ENCODE data around the gene PPP1R14C. TPM values are rescaled to one million over a fixed set of nuclear protein-coding genes. Genes with fewer than 3 reads are reported as not detected.

Gene PPP1R14C
- total RNA-seq, 2 donors from 2014 or later = 0.73 TPM; not detected in 1

- H3K4me3 Mint-ChIP-seq = no peak overlapping the region
- H3K27ac Mint-ChIP-seq = no peak overlapping the region
- ATAC-seq (no peak), DNase-seq (ENCODE audit: low spot score) (no peak)
- peaks cover 7 to 11% of the 10 kb centered on the region in 2 donors for H3K4me1 Mint-ChIP-seq (ENCODE audit: low read depth in 2 of 2)
- no peaks in the 10 kb centered on the region for H3K36me3 Mint-ChIP-seq
- no peaks in the 10 kb centered on the region for H3K9me3 Mint-ChIP-seq
- peaks cover 27 to 46% of the 10 kb centered on the region in 2 donors for H3K27me3 Mint-ChIP-seq
Observed at GRCh38 chr6:150276937-150277742, 134.3 kb downstream of the PPP1R14C start.

GRCh38 chr6:150279533-150279932 is 136.7 kb downstream of the PPP1R14C start:
- no peaks in the 10 kb centered on the region for H3K36me3 Mint-ChIP-seq
- no peaks in the 10 kb centered on the region for H3K4me1 Mint-ChIP-seq (ENCODE audit: low read depth in 2 of 2)
- H3K9me3 Mint-ChIP-seq = peaks cover 3% of the 10 kb centered on the region
- no peak for ATAC-seq
- no peak overlapping the region for H3K4me3 Mint-ChIP-seq
- peaks cover 24 to 46% of the 10 kb centered on the region in 2 donors for H3K27me3 Mint-ChIP-seq
- no peak overlapping the region for H3K27ac Mint-ChIP-seq
- no peak for DNase-seq (ENCODE audit: low spot score)

GRCh38 chr6:150280703-150281102 is 137.9 kb downstream of the PPP1R14C start:
- no peak overlapping the region for H3K4me3 Mint-ChIP-seq
- no peaks in the 10 kb centered on the region for H3K36me3 Mint-ChIP-seq
- ATAC-seq (no peak), DNase-seq (ENCODE audit: low spot score) (no peak)
- no peak overlapping the region for H3K27ac Mint-ChIP-seq
- H3K4me1 Mint-ChIP-seq (ENCODE audit: low read depth in 2 of 2) = no peaks in the 10 kb centered on the region
- H3K27me3 Mint-ChIP-seq = peaks cover 26 to 49% of the 10 kb centered on the region in 2 donors
- H3K9me3 Mint-ChIP-seq = peaks cover 3% of the 10 kb centered on the region

GRCh38 chr6:150281767-150282166 is 138.9 kb downstream of the PPP1R14C start:
- no peaks in the 10 kb centered on the region for H3K4me1 Mint-ChIP-seq (ENCODE audit: low read depth in 2 of 2)
- no peak overlapping the region for H3K4me3 Mint-ChIP-seq
- peaks cover 32 to 52% of the 10 kb centered on the region in 2 donors for H3K27me3 Mint-ChIP-seq
- H3K27ac Mint-ChIP-seq = no peak overlapping the region
- H3K36me3 Mint-ChIP-seq = no peaks in the 10 kb centered on the region
- peaks cover 3% of the 10 kb centered on the region for H3K9me3 Mint-ChIP-seq
- DNase-seq (ENCODE audit: low spot score) (no peak), ATAC-seq (no peak)

GRCh38 chr6:150282806-150283205 is 140.0 kb downstream of the PPP1R14C start:
- Mint-ChIP-seq H3K27ac (no peak overlapping the region), H3K36me3 (no peaks in the 10 kb centered on the region), H3K4me1 (ENCODE audit: low read depth in 2 of 2) (no peaks in the 10 kb centered on the region), H3K27me3 (peaks cover 33 to 55% of the 10 kb centered on the region in 2 donors), H3K9me3 (peaks cover 3% of the 10 kb centered on the region), H3K4me3 (no peak overlapping the region)
- ATAC-seq = peak in 1 of 2 donors; percentile 36
- DNase-seq (ENCODE audit: low spot score) = no peak

GRCh38 chr6:150286460-150286859 is 143.6 kb downstream of the PPP1R14C start:
- no peaks in the 10 kb centered on the region for H3K4me1 Mint-ChIP-seq (ENCODE audit: low read depth in 2 of 2)
- ATAC-seq (no peak), DNase-seq (ENCODE audit: low spot score) (no peak)
- H3K36me3 Mint-ChIP-seq = no peaks in the 10 kb centered on the region
- H3K4me3 Mint-ChIP-seq = no peak overlapping the region
- H3K27me3 Mint-ChIP-seq = peaks cover 30 to 45% of the 10 kb centered on the region in 2 donors
- no peak overlapping the region for H3K27ac Mint-ChIP-seq
- peaks cover 3% of the 10 kb centered on the region for H3K9me3 Mint-ChIP-seq

GRCh38 chr6:150286912-150287311 is 144.1 kb downstream of the PPP1R14C start:
- DNase-seq (ENCODE audit: low spot score) (no peak), ATAC-seq (no peak)
- Mint-ChIP-seq H3K9me3 (peaks cover 3% of the 10 kb centered on the region), H3K4me1 (ENCODE audit: low read depth in 2 of 2) (no peaks in the 10 kb centered on the region), H3K27me3 (peaks cover 30 to 45% of the 10 kb centered on the region in 2 donors), H3K4me3 (no peak overlapping the region), H3K27ac (no peak overlapping the region), H3K36me3 (no peaks in the 10 kb centered on the region)

- Mint-ChIP-seq H3K4me1 (ENCODE audit: low read depth in 2 of 2) (no peaks in the 10 kb centered on the region), H3K4me3 (no peak overlapping the region), H3K36me3 (no peaks in the 10 kb centered on the region), H3K27me3 (peaks cover 27 to 35% of the 10 kb centered on the region in 2 donors), H3K9me3 (no peaks in the 10 kb centered on the region), H3K27ac (no peak overlapping the region)
- ATAC-seq (no peak), DNase-seq (ENCODE audit: low spot score) (no peak)
Observed at GRCh38 chr6:150288456-150288855, 145.6 kb downstream of the PPP1R14C start.

- Mint-ChIP-seq H3K27me3 (peaks cover 25 to 31% of the 10 kb centered on the region in 2 donors), H3K4me1 (ENCODE audit: low read depth in 2 of 2) (no peaks in the 10 kb centered on the region), H3K4me3 (no peak overlapping the region), H3K27ac (no peak overlapping the region), H3K36me3 (no peaks in the 10 kb centered on the region), H3K9me3 (no peaks in the 10 kb centered on the region)
- DNase-seq (ENCODE audit: low spot score) (no peak), ATAC-seq (no peak)
Observed at GRCh38 chr6:150289454-150290071, 146.7 kb downstream of the PPP1R14C start.

- Mint-ChIP-seq H3K36me3 (no peaks in the 10 kb centered on the region), H3K4me1 (ENCODE audit: low read depth in 2 of 2) (no peaks in the 10 kb centered on the region), H3K9me3 (no peaks in the 10 kb centered on the region), H3K27ac (no peak overlapping the region), H3K4me3 (no peak overlapping the region), H3K27me3 (peaks cover 23 to 26% of the 10 kb centered on the region in 2 donors)
- DNase-seq (ENCODE audit: low spot score) (no peak), ATAC-seq (no peak)
Observed at GRCh38 chr6:150290429-150290828, 147.6 kb downstream of the PPP1R14C start.

GRCh38 chr6:150291968-150292710 is 149.3 kb downstream of the PPP1R14C start:
- DNase-seq (ENCODE audit: low spot score) = no peak
- Mint-ChIP-seq H3K27ac (no peak overlapping the region), H3K9me3 (no peaks in the 10 kb centered on the region), H3K4me1 (ENCODE audit: low read depth in 2 of 2) (no peaks in the 10 kb centered on the region), H3K36me3 (no peaks in the 10 kb centered on the region), H3K27me3 (peaks cover 9 to 14% of the 10 kb centered on the region in 2 donors), H3K4me3 (no peak overlapping the region)
- no peak for ATAC-seq

GRCh38 chr6:150293019-150293418 is 150.2 kb downstream of the PPP1R14C start:
- ATAC-seq (no peak), DNase-seq (ENCODE audit: low spot score) (no peak)
- Mint-ChIP-seq H3K4me1 (ENCODE audit: low read depth in 2 of 2) (no peaks in the 10 kb centered on the region), H3K9me3 (peaks cover 3% of the 10 kb centered on the region), H3K36me3 (peaks cover 8% of the 10 kb centered on the region), H3K27ac (no peak overlapping the region), H3K27me3 (peaks cover 15 to 17% of the 10 kb centered on the region in 2 donors), H3K4me3 (no peak overlapping the region)

- H3K27me3 Mint-ChIP-seq = peaks cover 10 to 17% of the 10 kb centered on the region in 2 donors
- no peak overlapping the region for H3K27ac Mint-ChIP-seq
- peaks cover 8% of the 10 kb centered on the region for H3K36me3 Mint-ChIP-seq
- H3K4me1 Mint-ChIP-seq (ENCODE audit: low read depth in 2 of 2) = no peaks in the 10 kb centered on the region
- ATAC-seq = no peak
- peaks cover 3% of the 10 kb centered on the region for H3K9me3 Mint-ChIP-seq
- DNase-seq (ENCODE audit: low spot score) = no peak
- H3K4me3 Mint-ChIP-seq = no peak overlapping the region
Observed at GRCh38 chr6:150293423-150294173, 150.8 kb downstream of the PPP1R14C start.

Data from natural killer cell treated with Interleukin-12 subunit alpha and Interleukin-12 subunit beta and Interleukin-15 and Interleukin-18, amount 100 ng/mL, for 72 hours (primary cell).